Measurements from ENCODE around the gene TASP1.

GRCh38 chr20:13552061-13552460 lies 86.7 kb downstream of the TASP1 start:
- TF ChIP-seq CTCF (IDR thresholded peaks at IDR 0.05) = no peak
- no peak for TF ChIP-seq POLR2A (IDR thresholded peaks at IDR 0.05)
